ENCODE data around the gene DOLPP1. TPM values are rescaled to one million over a fixed set of nuclear protein-coding genes. Genes with fewer than 3 reads are reported as not detected.

Gene DOLPP1
- total RNA-seq, 1 experiment from 2014 or later = 27.3 TPM

- Histone ChIP-seq H3K79me2 (ENCODE audit: low read length) (peaks cover 14% of the 10 kb centered on the region), H4K20me1 (ENCODE audit: low read length) (no peaks in the 10 kb centered on the region), H3F3A (ENCODE audit: low read length, unreplicated experiment) (peaks cover 5% of the 10 kb centered on the region), H3K36me3 (ENCODE audit: low read depth, low read length) (peaks cover 12% of the 10 kb centered on the region; the same call in 1 of the 2 replicates), H3K9me2 (replicated peaks; ENCODE audit: low read length) (no peaks in the 10 kb centered on the region), H3K9ac (ENCODE audit: low read length) (peak overlapping the region; percentile 99), H3K27ac (ENCODE audit: low read length) (peak overlapping the region; percentile 100), H3K9me3 (ENCODE audit: low read length) (no peaks in the 10 kb centered on the region), H2AFZ (ENCODE audit: low read length) (0 out of 2 replicates have a peak overlapping the region, but pooled peaks have one; percentile 56), H3K4me3 (ENCODE audit: low read length) (peak overlapping the region; percentile 60), H3K4me1 (ENCODE audit: insufficient read depth, low read length) (peaks cover 30% of the 10 kb centered on the region), H3K4me2 (ENCODE audit: low read length) (peak overlapping the region; percentile 91), H3K27me3 (ENCODE audit: low read length) (no peaks in the 10 kb centered on the region)
- ATAC-seq (peak; percentile 74), DNase-seq (peak; percentile 95)
- CTCF ChIA-PET = interaction anchor here (0.5 to 1.5 kb wide), 7 partner anchors 8 to 468 kb away, joined by 3 to 9 read pairs (median 3); no protein-coding TSS in a partner anchor
- POLR2A ChIA-PET (ENCODE audit: unreplicated experiment) = interaction anchor here (0.5 to 1.0 kb wide), 5 partner anchors 38 to 458 kb away, joined by 3 to 9 read pairs (median 5); partner anchors contain the start of gene ENDOG
- TF ChIP-seq, protein P1, sequence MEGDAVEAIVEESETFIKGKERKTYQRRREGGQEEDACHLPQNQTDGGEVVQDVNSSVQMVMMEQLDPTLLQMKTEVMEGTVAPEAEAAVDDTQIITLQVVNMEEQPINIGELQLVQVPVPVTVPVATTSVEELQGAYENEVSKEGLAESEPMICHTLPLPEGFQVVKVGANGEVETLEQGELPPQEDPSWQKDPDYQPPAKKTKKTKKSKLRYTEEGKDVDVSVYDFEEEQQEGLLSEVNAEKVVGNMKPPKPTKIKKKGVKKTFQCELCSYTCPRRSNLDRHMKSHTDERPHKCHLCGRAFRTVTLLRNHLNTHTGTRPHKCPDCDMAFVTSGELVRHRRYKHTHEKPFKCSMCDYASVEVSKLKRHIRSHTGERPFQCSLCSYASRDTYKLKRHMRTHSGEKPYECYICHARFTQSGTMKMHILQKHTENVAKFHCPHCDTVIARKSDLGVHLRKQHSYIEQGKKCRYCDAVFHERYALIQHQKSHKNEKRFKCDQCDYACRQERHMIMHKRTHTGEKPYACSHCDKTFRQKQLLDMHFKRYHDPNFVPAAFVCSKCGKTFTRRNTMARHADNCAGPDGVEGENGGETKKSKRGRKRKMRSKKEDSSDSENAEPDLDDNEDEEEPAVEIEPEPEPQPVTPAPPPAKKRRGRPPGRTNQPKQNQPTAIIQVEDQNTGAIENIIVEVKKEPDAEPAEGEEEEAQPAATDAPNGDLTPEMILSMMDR (conservative IDR thresholded peaks at IDR 0.05; ENCODE audit: low read depth, low read length) = no peak
- no peak for TF ChIP-seq EZH2phosphoT487 (IDR thresholded peaks at IDR 0.05; ENCODE audit: borderline replicate concordance, low read length)
- TF ChIP-seq EZH2 (IDR thresholded peaks at IDR 0.05; ENCODE audit: low read length, unreplicated experiment) = no peak
- TSS peak; percentile 92 for BruUV-seq (replicated peaks)
- intact Hi-C loops (cut with micrococcal nuclease) = loop anchor here (2.0 to 10.0 kb wide), 3 partner anchors 35 to 472 kb away; no protein-coding TSS in a partner anchor
These were observed 59.1 kb downstream of the DOLPP1 start for GRCh38 chr9:129139993-129140396.

Other genes with a start within 250 kb of the DOLPP1 start
- gene KYAT1, start 199.2 kb upstream of the DOLPP1 start, total RNA-seq (2014; rRNA removed) = 7.4 and 12.9 TPM in 2 replicates
- gene LRRC8A, start 199.0 kb upstream of the DOLPP1 start, total RNA-seq (2014; rRNA removed) = 58.9 and 65.5 TPM in 2 replicates
- gene PHYHD1, start 160.1 kb upstream of the DOLPP1 start, total RNA-seq (2014; rRNA removed) = 1.6 TPM in 1 of 2 replicates, not detected in the other
- 17.9 and 23.7 TPM in 2 replicates for gene DOLK, start 133.5 kb upstream of the DOLPP1 start, total RNA-seq (2014; rRNA removed)
- gene NUP188, start 133.4 kb upstream of the DOLPP1 start, total RNA-seq (2014; rRNA removed) = 48.0 and 52.0 TPM in 2 replicates
- gene SH3GLB2, start 52.8 kb upstream of the DOLPP1 start, total RNA-seq (2014; rRNA removed) = 44.1 and 60.4 TPM in 2 replicates
- gene MIGA2, start 44.5 kb upstream of the DOLPP1 start, total RNA-seq (2014; rRNA removed) = 29.6 TPM in 2 replicates
- gene CRAT, start 29.7 kb downstream of the DOLPP1 start, total RNA-seq (2014; rRNA removed) = 12.8 and 16.1 TPM in 2 replicates
- gene PTPA, start 30.3 kb downstream of the DOLPP1 start, total RNA-seq (2014; rRNA removed) = 138 and 154 TPM in 2 replicates
- 42.8 and 46.1 TPM in 2 replicates for gene IER5L, start 97.2 kb downstream of the DOLPP1 start, total RNA-seq (2014; rRNA removed)

Data from PC-3 (cell line).